22Rv1 (cell line): ENCODE results near the gene C1QL4.

Source experiments
- H3K27ac ChIP-seq: fragments of 450-650 bp; 2 replicates; pipeline ENCODE4 v1.5.1; 2017
- ZFX ChIP-seq: fragments of 450-650 bp; IDR thresholded peaks from 2 replicates; pipeline ENCODE4 v1.6.1; 2017; ENCODE audit warnings: antibody characterized with exemption, borderline replicate concordance
- TF ChIP-seq, protein P1 (sequence below): fragments of 450-650 bp; IDR thresholded peaks from 2 replicates; pipeline ENCODE4 v1.5.1; 2017; ENCODE audit warnings: mild to moderate bottlenecking

The C1QL4 gene

DNA sequence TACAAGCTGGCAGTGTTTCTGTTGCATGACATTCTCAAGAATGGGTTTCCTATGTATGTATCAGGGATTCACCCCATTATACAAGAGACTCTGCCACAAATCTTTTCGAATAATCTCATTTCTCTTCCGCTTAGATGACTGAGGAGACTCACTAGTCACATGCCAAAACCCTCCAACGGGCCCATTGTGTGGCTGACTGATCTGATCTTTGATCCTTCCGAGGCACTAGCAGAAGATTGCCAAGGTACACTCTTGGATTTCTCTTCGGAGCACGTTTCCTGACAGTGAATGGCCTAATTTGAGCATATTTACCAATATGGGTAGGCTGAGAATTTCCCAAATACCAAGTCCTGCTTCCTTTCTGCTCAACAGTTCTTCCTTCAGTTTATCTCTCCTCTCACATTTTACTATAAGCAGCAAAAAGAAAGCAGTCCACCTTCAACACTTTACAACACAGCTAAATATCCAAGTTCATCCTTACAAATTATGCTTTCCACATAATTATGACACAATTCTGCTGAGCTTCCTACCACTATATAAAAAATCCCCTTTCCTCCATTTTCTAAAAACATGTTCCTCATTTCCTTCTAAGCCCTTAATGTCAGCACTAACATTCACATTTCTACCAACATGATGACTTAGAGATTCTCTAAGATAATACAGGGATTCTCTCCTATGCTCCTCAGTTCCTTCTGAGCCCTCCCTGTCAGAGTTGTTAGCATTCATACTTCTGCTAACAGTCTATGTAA is 31.1 kb downstream of the C1QL4 start:
- H3K27ac ChIP-seq, result no peak overlapping the region
- TF ChIP-seq, protein P1, sequence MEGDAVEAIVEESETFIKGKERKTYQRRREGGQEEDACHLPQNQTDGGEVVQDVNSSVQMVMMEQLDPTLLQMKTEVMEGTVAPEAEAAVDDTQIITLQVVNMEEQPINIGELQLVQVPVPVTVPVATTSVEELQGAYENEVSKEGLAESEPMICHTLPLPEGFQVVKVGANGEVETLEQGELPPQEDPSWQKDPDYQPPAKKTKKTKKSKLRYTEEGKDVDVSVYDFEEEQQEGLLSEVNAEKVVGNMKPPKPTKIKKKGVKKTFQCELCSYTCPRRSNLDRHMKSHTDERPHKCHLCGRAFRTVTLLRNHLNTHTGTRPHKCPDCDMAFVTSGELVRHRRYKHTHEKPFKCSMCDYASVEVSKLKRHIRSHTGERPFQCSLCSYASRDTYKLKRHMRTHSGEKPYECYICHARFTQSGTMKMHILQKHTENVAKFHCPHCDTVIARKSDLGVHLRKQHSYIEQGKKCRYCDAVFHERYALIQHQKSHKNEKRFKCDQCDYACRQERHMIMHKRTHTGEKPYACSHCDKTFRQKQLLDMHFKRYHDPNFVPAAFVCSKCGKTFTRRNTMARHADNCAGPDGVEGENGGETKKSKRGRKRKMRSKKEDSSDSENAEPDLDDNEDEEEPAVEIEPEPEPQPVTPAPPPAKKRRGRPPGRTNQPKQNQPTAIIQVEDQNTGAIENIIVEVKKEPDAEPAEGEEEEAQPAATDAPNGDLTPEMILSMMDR, result no peak
- TF ChIP-seq ZFX, result no peak

DNA sequence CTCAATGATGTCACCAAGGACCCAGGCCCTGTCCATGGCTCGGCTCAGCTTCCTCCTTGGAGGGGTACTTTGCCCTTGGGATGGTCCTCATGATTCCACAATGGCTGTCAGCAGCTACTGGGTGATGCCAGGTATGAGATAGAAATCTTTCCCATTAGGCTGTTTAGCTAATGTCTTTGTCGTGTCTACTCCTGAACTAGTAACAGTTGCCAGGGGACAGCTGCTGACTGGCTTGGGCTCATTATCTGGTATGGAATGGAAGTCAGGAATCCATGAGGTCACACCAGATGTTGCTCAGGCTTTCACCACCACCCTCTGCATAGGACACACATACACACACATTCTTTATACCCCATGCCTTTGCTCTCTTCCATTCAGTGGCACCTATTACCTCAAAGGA is 32.8 kb downstream of the C1QL4 start:
- H3K27ac ChIP-seq, result no peak overlapping the region
- no peak for TF ChIP-seq ZFX
- TF ChIP-seq, protein P1, result no peak

DNA sequence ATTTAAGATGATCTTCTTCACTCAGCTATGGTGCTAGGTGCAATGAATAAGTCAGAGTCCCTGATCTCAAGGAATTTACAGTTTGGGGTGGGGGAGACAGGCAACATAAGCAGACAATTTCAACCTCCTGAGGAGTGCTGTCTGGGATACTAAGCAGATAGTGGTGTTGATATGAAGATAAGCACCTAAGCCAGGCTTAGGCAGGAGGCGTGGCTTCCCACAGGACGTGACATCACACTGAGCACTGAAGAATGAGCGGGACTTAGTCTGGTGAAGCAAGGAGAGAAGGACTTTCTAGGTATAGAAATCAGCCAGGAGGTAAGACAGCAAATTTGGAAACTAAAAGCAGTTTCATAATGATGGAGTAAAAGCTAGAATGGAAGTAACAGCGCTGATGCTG is 35.2 kb downstream of the C1QL4 start:
- TF ChIP-seq, protein P1, result no peak
- TF ChIP-seq ZFX, result no peak
- no peak overlapping the region for H3K27ac ChIP-seq

DNA sequence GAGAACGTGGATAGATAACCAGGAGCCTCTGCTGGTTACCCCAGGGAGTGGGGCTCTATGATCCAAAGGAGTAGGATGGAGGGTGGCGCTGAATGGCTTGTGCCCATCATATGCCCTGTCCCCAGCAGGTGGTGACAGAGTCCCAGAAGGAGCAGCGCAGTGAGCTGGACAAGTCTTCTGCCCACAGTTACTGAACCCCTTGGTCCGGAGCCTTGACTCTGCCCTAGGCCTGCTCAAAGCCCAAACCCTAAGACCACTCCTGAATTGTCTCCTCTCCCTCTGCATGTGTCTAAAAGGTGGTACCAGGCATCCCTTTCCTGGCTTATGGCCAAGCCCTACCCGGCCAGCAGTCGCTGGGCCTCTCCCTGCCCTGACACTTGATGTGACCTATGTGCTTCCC is 38.8 kb downstream of the C1QL4 start:
- TF ChIP-seq, protein P1, result peak; percentile 13; the same call in 1 of the 2 replicates
- no peak for TF ChIP-seq ZFX

DNA sequence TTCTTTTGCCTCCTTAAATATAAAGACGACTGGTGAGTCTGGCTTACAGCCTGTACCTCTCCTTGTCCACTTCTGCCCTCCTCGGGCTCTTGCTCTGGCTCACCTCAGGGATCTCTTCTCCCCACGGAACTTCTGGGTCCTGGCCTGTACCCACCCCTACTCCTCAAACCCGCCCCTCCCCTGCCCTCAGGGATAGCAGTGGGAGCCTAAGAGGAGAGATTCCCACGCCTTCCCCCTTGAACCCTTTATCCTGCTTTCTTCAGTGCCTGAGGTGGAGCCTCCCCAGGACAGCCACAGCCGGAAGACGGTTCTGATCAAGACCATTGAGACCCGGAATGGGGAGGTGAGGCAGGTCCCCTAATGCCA is 39.3 kb downstream of the C1QL4 start:
- TF ChIP-seq ZFX, result no peak
- TF ChIP-seq, protein P1, result no peak
- peak overlapping the region; percentile 83 for H3K27ac ChIP-seq

More for the DNA sequence above, 38.8 kb downstream of the C1QL4 start:
- H3K27ac ChIP-seq, result peak overlapping the region; percentile 83; the same call in 1 of the 2 replicates

DNA sequence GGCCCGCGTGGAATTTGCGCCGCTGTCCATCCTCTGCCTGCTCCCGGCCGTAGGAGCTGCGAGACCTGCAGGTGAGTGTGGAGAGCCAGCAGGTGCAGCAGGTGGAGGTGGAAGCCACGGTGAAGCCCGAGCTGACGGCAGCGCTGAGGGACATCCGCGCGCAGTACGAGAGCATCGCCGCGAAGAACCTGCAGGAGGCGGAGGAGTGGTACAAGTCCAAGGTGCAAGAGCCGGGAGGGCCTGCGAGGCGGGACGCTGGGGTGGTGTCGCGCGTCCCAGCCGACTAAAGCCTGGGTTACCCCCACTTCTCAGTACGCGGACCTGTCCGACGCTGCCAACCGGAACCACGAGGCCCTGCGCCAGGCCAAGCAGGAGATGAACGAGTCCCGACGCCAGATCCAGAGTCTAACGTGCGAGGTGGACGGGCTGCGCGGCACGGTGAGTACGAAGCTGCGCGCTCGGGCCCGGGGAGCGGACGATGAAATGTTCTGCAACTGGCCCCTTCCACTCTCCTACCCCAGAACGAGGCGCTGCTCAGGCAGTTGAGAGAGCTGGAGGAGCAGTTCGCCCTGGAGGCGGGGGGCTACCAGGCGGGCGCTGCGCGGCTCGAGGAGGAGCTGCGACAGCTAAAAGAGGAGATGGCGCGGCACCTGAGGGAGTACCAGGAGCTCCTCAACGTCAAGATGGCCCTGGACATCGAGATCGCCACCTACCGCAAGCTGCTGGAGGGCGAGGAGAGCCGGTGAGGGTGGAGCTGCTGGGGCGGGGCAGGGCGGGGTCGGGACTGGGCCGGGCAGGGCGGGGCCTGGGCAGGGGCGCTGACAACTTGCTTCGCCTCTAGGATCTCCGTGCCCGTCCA is 39.9 kb downstream of the C1QL4 start:
- H3K27ac ChIP-seq, result peak overlapping the region; percentile 83
- TF ChIP-seq, protein P1, result peak; percentile 85
- no peak for TF ChIP-seq ZFX
